Neural progenitor cell (in vitro differentiated cells): ENCODE results near the gene PPA2. TPM values are rescaled to one million over a fixed set of nuclear protein-coding genes. Genes with fewer than 3 reads are reported as not detected.

Source experiments
- DNase-seq: peaks from one replicate; pipeline ENCODE4 v3.0.0-alpha.2; 2016; ENCODE audit warnings: low spot score
- H2AFZ ChIP-seq: fragments of 200-600 bp; sonication (generic); replicated peaks from 2 replicates; pipeline ENCODE4 v1.6.1; 2016; ENCODE audit warnings: antibody characterized with exemption
- H3F3A ChIP-seq: fragments of 200-600 bp; sonication (generic); 2 replicates; pipeline ENCODE4 v1.6.1; 2016; ENCODE audit warnings: antibody characterized with exemption, low read depth
- H3K27ac ChIP-seq: fragments of 200-600 bp; sonication (generic); 2 replicates; pipeline ENCODE4 v1.5.1; 2016; ENCODE audit warnings: mild to moderate bottlenecking
- H3K27me3 ChIP-seq: fragments of 200-600 bp; sonication (generic); 2 replicates; pipeline ENCODE4 v1.6.1; 2016; ENCODE audit warnings: mild to moderate bottlenecking, moderate library complexity
- H3K36me3 ChIP-seq: fragments of 200-600 bp; sonication (generic); 2 replicates; pipeline ENCODE4 v1.5.1; 2016
- H3K4me1 ChIP-seq: fragments of 200-600 bp; sonication (generic); 2 replicates; pipeline ENCODE4 v1.6.1; 2016; ENCODE audit warnings: mixed run types
- H3K4me2 ChIP-seq: fragments of 200-600 bp; sonication (generic); 2 replicates; pipeline ENCODE4 v1.6.1; 2016
- H3K4me3 ChIP-seq: fragments of 200-600 bp; sonication (generic); 2 replicates; pipeline ENCODE4 v1.5.1; 2016
- H3K79me2 ChIP-seq: fragments of 200-600 bp; sonication (generic); 2 replicates; pipeline ENCODE4 v1.6.1; 2016; ENCODE audit warnings: low read depth
- H3K9ac ChIP-seq: fragments of 200-600 bp; sonication (generic); 2 replicates; pipeline ENCODE4 v1.6.1; 2016
- H3K9me3 ChIP-seq: fragments of 200-600 bp; sonication (generic); 2 replicates; pipeline ENCODE4 v1.5.1; 2016; ENCODE audit warnings: low read depth
- H4K20me1 ChIP-seq: fragments of 200-600 bp; sonication (generic); 2 replicates; pipeline ENCODE4 v1.6.1; 2016; ENCODE audit warnings: low read depth
- H3K27ac Mint-ChIP-seq: 3 replicates; pipeline ENCODE4 v1.8.0; 2021; ENCODE audit warnings: mixed read lengths
- H3K27me3 Mint-ChIP-seq: 2 replicates; pipeline ENCODE4 v1.8.0; 2022; ENCODE audit warnings: low read depth, mild to moderate bottlenecking, inconsistent platforms, moderate library complexity, mixed read lengths; ENCODE audit not compliant: insufficient read depth
- H3K36me3 Mint-ChIP-seq: 3 replicates; pipeline ENCODE4 v1.8.0; 2021; ENCODE audit warnings: mixed read lengths
- H3K4me1 Mint-ChIP-seq: 3 replicates; pipeline ENCODE4 v1.8.0; 2021; ENCODE audit warnings: mixed read lengths
- H3K4me3 Mint-ChIP-seq: 3 replicates; pipeline ENCODE4 v1.8.0; 2021; ENCODE audit warnings: mild to moderate bottlenecking, moderate library complexity, mixed read lengths
- H3K9me3 Mint-ChIP-seq: 3 replicates; pipeline ENCODE4 v1.8.0; 2020; ENCODE audit warnings: mixed read lengths
- EZH2 ChIP-seq: fragments of 200-600 bp; sonication (generic); IDR thresholded peaks from 2 replicates; pipeline ENCODE4 v1.6.1; 2017; ENCODE audit warnings: antibody characterized with exemption, mild to moderate bottlenecking, moderate library complexity
- EZH2phosphoT487 ChIP-seq: fragments of 200-600 bp; sonication (generic); IDR thresholded peaks from 2 replicates; pipeline ENCODE4 v1.6.1; 2017; ENCODE audit warnings: antibody characterized with exemption
- total RNA-seq: library from RNA; depleted of rRNA; stranded (reverse); fragments of >200 nt; gene quantifications from 2 replicates; pipeline ENCODE4 v1.2.3, GENCODE V29; 2015; ENCODE audit warnings: low replicate concordance
- TF ChIP-seq, protein P1 (sequence below): fragments of 200-600 bp; sonication (generic); IDR thresholded peaks from 2 replicates; pipeline ENCODE4 v1.5.1; 2017; ENCODE audit warnings: antibody characterized with exemption, mild to moderate bottlenecking

Gene PPA2
- total RNA-seq, 1 donor from 2014 or later: 237 TPM

DNA sequence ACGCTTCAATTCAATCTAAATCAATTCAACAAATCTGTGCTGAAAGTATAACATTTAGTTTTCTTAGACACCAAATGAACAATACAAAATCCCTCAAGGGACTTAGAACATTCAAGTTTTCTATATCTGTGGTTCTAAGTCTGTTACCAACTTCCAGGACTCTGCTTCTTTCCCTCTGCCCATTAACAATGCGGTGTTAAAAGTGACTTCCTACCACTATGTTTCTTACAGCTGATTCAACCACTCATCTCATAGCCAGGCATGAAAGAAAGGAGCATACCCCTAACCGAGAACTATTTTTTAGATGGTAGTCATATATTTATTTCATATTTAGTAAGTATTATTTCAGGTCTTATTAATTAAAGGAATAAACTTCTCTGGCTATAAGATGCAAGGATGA is 38.9 kb downstream of the PPA2 start:
- Histone ChIP-seq H4K20me1 (no peaks in the 10 kb centered on the region), H3K9me3 (no peaks in the 10 kb centered on the region), H3K27ac (no peak overlapping the region), H3K27me3 (no peaks in the 10 kb centered on the region), H3K9ac (no peak overlapping the region), H3K4me1 (no peaks in the 10 kb centered on the region), H3K79me2 (peaks cover 3% of the 10 kb centered on the region), H3F3A (no peaks in the 10 kb centered on the region), H3K36me3 (peaks cover 44% of the 10 kb centered on the region), H3K4me3 (no peak overlapping the region), H2AFZ (no peak overlapping the region), H3K4me2 (no peak overlapping the region)
- no peak for DNase-seq
- Mint-ChIP-seq H3K27ac (no peak overlapping the region), H3K4me3 (no peak overlapping the region), H3K36me3 (peaks cover 51% of the 10 kb centered on the region), H3K4me1 (no peaks in the 10 kb centered on the region), H3K9me3 (peaks cover 13% of the 10 kb centered on the region), H3K27me3 (no peaks in the 10 kb centered on the region)
- TF ChIP-seq EZH2phosphoT487: no peak
- TF ChIP-seq, protein P1, sequence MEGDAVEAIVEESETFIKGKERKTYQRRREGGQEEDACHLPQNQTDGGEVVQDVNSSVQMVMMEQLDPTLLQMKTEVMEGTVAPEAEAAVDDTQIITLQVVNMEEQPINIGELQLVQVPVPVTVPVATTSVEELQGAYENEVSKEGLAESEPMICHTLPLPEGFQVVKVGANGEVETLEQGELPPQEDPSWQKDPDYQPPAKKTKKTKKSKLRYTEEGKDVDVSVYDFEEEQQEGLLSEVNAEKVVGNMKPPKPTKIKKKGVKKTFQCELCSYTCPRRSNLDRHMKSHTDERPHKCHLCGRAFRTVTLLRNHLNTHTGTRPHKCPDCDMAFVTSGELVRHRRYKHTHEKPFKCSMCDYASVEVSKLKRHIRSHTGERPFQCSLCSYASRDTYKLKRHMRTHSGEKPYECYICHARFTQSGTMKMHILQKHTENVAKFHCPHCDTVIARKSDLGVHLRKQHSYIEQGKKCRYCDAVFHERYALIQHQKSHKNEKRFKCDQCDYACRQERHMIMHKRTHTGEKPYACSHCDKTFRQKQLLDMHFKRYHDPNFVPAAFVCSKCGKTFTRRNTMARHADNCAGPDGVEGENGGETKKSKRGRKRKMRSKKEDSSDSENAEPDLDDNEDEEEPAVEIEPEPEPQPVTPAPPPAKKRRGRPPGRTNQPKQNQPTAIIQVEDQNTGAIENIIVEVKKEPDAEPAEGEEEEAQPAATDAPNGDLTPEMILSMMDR: no peak
- no peak for TF ChIP-seq EZH2

DNA sequence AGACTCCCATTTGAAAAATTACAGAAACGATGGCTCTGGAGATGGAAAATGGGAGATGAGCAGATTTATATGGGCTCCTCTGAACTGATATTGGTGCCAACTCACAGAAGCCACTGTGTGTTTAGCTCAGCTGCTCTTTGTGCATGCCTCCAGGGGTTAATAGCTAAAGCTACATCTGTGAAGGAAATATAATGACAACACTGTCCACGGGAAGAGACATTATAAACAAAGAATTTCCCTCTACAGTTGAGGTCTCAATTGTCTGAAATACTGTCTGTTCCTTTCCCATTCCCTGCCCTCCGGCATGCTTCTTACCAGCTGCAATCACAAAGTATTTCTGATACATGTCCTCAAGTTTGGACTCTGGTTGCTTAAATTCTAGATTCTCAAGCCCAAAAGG is 40.4 kb downstream of the PPA2 start:
- H3K4me3 Mint-ChIP-seq: no peak overlapping the region
- peaks cover 53% of the 10 kb centered on the region for H3K36me3 Mint-ChIP-seq
- TF ChIP-seq EZH2phosphoT487 (no peak), EZH2 (no peak)
- TF ChIP-seq, protein P1: no peak
- H3K4me1 ChIP-seq: no peaks in the 10 kb centered on the region
- no peaks in the 10 kb centered on the region for H3K4me1 Mint-ChIP-seq
- no peak overlapping the region for H3K4me3 ChIP-seq
- peaks cover 13% of the 10 kb centered on the region for H3K9me3 Mint-ChIP-seq
- no peaks in the 10 kb centered on the region for H3F3A ChIP-seq
- DNase-seq: no peak
- peaks cover 47% of the 10 kb centered on the region for H3K36me3 ChIP-seq
- H3K9ac ChIP-seq: no peak overlapping the region
- H3K27ac Mint-ChIP-seq: no peak overlapping the region
- H4K20me1 ChIP-seq: no peaks in the 10 kb centered on the region
- H3K79me2 ChIP-seq: peaks cover 1% of the 10 kb centered on the region
- H2AFZ ChIP-seq: no peak overlapping the region
- H3K27me3 ChIP-seq: no peaks in the 10 kb centered on the region
- no peak overlapping the region for H3K27ac ChIP-seq
- no peak overlapping the region for H3K4me2 ChIP-seq
- H3K9me3 ChIP-seq: no peaks in the 10 kb centered on the region
- no peaks in the 10 kb centered on the region for H3K27me3 Mint-ChIP-seq

DNA sequence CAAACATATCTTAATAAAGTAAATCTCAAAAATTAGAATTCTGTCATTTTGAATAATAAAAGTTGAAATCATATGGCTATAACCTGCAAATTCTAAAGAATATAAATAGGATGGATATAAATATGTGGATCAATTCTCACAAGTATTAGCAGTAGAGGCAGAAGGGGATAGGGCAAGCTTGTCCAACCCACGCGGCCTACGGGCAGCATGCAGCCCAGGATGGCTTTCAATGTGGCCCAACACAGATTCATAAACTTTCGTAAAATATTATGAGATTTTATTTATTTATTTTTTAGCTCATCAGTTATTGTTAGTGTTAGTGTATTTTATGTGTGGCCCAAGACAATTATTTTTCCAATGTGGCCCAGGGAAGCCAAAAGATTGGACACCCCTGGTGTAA is 41.4 kb downstream of the PPA2 start:
- Histone ChIP-seq H3K4me2 (no peak overlapping the region), H3K27me3 (no peaks in the 10 kb centered on the region), H4K20me1 (no peaks in the 10 kb centered on the region), H2AFZ (no peak overlapping the region), H3K9me3 (no peaks in the 10 kb centered on the region), H3K27ac (no peak overlapping the region), H3K4me1 (no peaks in the 10 kb centered on the region), H3K79me2 (no peaks in the 10 kb centered on the region), H3K36me3 (peaks cover 37% of the 10 kb centered on the region), H3K4me3 (no peak overlapping the region), H3K9ac (no peak overlapping the region), H3F3A (no peaks in the 10 kb centered on the region)
- DNase-seq: no peak
- Mint-ChIP-seq H3K27ac (no peak overlapping the region), H3K9me3 (peaks cover 17% of the 10 kb centered on the region), H3K4me1 (no peaks in the 10 kb centered on the region), H3K27me3 (no peaks in the 10 kb centered on the region), H3K36me3 (peaks cover 54% of the 10 kb centered on the region), H3K4me3 (no peak overlapping the region)
- no peak for TF ChIP-seq EZH2
- TF ChIP-seq EZH2phosphoT487: no peak
- TF ChIP-seq, protein P1: no peak
